AG08395 (cell line): Measurements from ENCODE around the gene TAMALIN.

ENCODE experiments used
- DNase-seq: peaks from one replicate; pipeline ENCODE4 v3.0.0; 2012; ENCODE audit warnings: mixed read lengths, low spot score

The TAMALIN gene

GRCh38 chr12:52037248-52037861 is 30.6 kb downstream of the TAMALIN start:
- peak; percentile 47 for DNase-seq

DNA sequence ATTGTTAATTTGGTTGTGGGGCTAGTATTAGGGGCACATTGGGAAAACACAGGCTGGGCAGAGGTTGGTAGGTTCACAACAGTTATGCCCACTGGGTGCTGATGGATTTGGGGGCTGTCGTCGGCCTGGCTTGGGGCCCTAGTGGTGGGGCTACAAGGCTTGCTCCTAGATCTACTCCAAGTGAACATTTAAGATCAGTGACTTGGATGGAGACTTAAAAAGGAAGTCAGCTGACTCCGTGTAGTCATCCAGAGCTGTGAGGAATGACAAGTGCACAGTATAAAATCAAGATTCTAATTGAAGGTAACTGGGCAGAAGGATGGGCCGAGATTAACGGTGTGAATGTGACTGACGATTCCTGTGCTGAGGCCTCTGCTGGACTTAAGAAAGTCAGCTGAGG is 31.7 kb downstream of the TAMALIN start:
- no peak for DNase-seq

- DNase-seq = no peak
Observed at GRCh38 chr12:52041035-52041434, 34.3 kb downstream of the TAMALIN start.

GRCh38 chr12:52041695-52042123 is 35.0 kb downstream of the TAMALIN start:
- peak; percentile 69 for DNase-seq

DNA sequence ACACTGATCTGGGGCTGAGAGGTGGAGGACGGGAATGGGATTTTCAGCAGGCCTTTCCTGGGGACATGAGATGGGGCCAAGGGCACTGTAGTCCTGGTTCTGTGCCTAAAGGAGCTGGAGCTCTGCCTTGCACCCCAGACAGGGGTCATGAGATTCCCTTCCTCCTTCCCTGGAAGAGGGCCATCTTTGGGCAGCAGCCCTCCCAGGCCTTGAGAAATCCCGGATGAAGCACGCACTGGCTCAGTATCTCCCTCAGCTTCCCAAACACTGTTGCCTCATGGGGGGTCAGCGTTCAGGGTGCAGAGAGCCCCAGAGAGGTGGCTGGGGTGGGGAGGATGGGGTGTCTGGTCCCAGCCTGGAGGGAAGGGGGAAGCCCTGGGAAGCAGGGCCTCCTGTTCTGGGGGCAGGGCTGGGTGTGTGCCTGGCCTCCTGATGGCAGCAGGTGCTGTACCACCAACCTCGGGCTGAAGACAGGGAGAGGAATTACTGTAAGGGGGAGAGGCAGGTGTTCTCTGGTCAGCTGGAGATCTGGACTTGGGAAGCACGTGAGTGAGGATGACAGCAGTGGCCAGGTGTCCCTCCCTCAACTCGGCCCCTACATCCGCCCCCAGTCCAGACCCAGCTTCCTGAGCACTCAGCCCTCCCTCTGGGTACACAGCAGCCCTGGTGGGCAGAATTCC is 36.1 kb downstream of the TAMALIN start:
- no peak for DNase-seq

DNA sequence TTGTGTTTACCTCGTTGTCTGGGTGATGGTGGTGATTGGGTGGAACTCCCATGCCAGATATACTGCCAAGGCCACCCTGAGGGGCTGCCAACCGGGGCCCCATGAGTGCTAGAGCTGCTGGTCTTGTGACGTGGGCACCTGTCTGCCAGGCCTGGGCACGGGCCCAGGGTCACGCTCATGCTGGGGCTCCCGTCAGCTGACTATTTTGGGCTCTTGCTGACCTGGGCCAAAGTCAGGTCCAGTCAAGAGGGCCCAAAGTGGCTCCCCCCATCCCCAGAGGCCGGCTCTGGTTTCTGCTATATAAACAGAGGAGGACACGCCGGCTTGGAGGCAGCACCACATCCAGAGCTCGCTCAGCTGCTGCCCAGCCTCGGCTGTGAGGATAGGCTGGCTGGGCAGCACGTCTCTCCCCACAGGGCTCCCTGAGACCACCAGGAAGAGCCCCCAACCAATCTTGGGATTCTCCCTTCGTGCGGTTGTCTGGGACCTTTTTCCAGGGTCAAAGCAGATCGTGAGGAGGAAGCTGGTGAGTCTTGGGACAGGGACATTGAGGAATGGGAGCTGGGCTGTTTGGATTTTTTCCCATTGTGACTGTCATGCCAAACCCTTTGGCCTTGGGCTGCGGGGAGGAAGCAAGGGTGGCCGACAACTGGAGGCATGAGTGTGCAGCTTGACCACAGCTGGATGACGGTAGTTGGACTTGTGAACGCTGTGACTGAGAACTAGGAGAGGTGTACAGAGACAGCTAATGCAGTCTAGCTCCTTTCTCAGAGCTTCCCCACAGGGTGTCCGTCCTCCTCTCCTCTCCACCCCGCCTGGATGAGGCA is 36.9 kb downstream of the TAMALIN start:
- DNase-seq = peak; percentile 60

DNA sequence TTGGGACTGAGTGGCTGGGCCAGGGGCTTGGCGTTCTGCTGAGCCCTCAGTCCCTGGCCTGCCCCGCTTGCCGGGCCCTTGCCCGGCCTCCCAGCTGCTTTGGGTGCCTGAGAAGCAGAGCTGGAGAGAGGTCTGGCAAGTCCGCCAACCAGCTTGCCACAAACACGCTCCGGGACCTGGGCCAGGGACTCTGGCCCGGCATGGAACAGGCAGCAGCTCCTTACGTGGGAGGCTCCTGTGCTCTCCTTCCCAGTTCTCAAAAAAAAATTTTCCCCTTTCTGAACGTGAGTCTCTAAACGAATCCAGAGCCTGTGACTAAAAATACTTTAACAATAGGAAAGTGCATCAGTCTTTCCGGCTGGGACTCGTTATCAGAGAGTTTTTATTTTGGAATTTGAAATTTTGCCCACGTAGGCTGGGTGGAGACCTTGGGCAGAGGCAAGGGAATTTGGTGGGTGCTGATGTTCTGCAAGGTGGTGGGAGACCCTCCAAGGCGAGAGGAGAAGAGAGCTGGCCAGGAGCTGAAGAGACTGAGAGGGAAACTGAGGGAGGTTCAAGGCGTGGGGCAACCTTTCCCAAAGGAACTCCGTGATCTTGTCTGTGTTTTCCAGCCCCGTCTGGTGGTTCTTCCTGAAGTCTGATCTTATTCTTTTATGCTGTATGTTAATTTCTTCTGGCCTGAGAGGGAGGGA is 37.7 kb downstream of the TAMALIN start:
- peak; percentile 91 for DNase-seq

- no peak for DNase-seq
Observed at GRCh38 chr12:52045794-52046199, 39.1 kb downstream of the TAMALIN start.

DNA sequence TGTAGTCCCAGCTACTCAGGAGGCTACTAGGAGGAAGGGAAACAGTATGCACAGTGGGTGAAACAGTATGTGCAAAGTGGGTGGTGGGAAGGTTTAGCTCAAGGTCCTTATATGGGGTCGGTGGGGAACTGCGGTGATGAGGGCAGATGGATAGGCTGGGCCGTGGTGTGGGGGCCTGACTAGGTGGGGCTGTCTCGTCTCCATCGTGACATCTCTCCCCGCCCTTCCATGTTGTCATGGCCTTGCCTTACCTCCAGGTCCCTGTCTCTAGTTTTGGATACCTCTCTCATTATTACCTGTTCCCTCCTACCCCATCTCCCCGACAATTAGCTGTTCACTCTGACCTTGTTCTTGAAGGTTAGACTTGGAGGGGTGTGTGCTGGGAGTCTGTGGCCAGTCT is 40.1 kb downstream of the TAMALIN start:
- no peak for DNase-seq

GRCh38 chr12:52049286-52049685 is 42.5 kb downstream of the TAMALIN start:
- DNase-seq = no peak

GRCh38 chr12:52049688-52050087 is 42.9 kb downstream of the TAMALIN start:
- no peak for DNase-seq

GRCh38 chr12:52050116-52050757 is 43.5 kb downstream of the TAMALIN start:
- no peak for DNase-seq

DNA sequence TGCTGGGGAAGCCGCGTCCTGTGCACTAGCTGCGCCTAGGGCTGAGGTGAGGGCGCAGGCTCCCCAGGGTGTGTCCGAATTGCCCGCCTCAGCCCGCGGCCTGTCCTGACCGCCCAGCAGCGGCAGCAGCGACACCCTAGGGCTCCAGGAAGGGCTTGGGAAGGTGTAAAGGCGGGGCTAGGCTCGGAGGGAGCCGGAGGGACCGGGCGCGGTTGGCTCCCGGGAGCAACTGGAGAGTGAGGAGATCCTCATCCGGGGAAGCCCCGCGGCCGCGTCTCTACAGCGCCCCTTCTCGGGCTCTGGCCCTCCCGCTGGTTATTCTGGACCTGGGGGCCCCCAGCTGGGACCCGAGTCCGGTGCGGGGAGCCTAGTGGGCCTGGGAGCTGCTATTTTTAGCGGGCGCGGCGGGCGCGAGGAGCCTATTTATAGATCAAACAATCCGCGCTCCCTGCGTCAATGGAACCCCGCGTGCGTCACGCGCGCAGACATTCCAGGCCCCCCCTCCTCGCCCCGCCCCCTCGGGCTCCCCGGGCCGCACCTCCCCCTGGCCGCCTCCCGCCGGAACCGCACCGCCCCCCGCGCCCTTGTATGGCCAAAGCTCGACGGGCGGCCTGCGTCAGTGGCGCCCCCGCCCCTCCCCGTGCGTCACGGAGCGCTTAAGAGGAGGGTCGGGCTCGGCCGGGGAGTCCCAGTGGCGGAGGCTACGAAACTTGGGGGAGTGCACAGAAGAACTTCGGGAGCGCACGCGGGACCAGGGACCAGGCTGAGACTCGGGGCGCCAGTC is 44.2 kb downstream of the TAMALIN start, which contains the start of gene NR4A1:
Gene NR4A1, plus strand, starts transcription at position 685 of the 784 bp plus-strand sequence. CDS start 2,887 bp downstream, outside the sequence.
- DNase-seq = peak; percentile 98

- no peak for DNase-seq
Observed at GRCh38 chr12:52052468-52053186, 45.9 kb downstream of the TAMALIN start.

GRCh38 chr12:52053536-52054209 is 46.9 kb downstream of the TAMALIN start:
- DNase-seq = no peak

DNA sequence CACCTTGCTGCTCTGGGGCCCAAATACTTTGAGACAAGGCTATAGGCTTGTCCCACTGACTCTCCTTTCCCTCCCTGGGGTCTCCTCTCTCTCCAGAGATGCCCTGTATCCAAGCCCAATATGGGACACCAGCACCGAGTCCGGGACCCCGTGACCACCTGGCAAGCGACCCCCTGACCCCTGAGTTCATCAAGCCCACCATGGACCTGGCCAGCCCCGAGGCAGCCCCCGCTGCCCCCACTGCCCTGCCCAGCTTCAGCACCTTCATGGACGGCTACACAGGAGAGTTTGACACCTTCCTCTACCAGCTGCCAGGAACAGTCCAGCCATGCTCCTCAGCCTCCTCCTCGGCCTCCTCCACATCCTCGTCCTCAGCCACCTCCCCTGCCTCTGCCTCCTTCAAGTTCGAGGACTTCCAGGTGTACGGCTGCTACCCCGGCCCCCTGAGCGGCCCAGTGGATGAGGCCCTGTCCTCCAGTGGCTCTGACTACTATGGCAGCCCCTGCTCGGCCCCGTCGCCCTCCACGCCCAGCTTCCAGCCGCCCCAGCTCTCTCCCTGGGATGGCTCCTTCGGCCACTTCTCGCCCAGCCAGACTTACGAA is 47.6 kb downstream of the TAMALIN start:
- DNase-seq = no peak

- DNase-seq = no peak
Observed at GRCh38 chr12:52054833-52055730, 48.3 kb downstream of the TAMALIN start.
